HL-60/S4 (cell line): Measurements from ENCODE around the gene CRIP1.

Experiments
- in situ Hi-C: fragments of 300-500 bp; cut with MboI; formaldehyde crosslinking; loops from 2 replicates; pipeline ENCODE4 v1.14.3; 2022; ENCODE audit warnings: low sequenced_read_pairs

Gene CRIP1

DNA sequence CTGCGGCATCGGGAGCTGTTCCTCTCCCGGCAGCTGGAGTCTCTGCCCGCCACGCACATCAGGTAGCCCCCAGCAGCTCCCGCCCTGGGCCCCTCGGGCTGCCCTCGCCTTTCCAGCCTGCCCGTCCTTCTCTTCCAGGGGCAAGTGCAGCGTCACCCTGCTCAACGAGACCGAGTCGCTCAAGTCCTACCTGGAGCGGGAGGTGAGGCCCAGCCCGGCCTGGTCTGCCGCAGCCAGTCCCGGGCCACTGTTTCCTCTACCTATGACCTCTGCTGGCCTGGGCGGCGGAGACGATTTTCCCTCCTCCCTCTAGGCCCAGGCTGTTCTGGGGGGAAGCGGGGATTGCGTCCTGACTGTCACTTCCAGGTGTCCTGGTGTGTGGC, 36.6 kb upstream of the CRIP1 start:
- in situ Hi-C loops = no loop called here

DNA sequence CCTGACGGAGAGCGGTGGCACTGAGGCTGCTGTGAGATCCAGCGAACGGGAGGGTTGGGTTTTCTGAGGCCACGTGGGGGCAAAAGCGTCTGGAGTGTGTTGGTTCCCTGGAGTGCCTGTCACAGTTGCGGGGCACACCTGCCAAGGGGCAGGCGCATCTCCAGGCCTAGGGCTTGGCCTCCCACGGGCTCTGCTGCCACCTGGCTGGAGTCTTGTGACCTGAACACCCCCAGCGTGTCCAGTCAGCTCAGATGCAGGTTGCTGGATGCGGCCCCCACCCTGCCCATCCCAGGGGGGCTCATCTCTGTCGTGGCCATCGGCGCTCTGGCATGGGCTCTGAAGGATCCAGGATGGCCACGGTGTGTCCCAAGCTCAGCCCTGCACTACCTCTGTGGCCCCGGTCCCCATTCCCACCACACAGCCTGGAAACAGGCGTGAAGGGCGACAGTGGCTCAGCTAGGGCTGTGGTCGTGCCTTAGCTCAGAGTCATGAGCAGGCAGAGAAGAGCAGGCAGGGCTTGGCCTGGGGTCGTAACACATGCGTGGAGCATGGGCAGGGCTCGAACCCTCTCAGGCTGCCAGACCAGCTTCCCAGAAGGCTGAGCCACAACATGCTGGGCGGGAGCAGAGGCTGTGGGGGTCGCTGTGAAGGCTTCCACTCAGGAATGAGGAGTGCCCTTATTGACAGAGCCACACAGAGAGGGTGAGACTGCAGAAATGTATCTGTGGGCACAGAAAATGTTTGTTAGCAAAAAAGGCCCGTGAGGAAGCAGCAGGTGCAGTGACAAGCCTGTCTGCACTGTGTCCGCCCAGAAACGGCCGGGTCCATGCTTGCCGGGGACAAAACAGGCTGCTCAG, 35.6 kb upstream of the CRIP1 start:
- in situ Hi-C loops = no loop called here

DNA sequence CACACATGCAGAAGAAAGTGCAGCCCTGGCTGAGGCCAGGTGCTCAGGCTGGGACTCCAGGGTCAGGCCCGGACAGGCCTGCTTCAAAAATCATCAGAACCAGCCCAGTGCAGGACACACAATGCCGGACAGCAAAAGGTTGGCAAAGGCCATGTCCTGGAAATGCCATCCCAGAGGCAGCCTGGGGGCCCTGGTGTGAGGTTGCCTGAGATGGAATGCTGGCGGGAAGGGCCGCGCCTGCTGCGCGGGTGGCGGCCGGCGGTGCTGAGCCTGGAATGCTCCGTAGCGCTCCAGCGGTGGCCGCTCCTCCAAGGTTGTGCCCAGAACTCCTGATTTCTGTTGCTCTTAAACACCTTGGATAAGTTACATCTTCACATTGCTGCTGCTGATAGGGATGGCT, 33.7 kb upstream of the CRIP1 start:
- in situ Hi-C loops = no loop called here

DNA sequence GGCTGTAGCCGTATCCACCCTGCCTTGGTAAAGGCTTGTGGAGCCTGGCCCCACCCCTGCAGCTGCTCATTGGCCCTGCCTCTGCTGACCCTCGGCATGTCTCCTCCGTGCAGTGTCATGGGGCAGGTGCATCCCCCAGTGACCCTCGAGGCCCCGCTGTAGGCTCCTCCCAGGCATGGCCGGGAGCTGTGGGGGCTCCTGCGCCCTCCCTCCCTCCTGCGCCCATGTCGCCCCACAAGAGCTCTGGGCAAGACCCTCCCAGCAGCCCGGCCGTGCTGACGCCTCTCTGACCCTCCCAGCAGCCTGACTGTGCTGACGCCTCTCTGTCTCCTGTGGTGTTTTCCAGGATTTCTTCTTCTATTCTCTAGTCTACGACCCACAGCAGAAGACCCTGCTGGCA, 32.8 kb upstream of the CRIP1 start:
- in situ Hi-C loops = no loop called here

DNA sequence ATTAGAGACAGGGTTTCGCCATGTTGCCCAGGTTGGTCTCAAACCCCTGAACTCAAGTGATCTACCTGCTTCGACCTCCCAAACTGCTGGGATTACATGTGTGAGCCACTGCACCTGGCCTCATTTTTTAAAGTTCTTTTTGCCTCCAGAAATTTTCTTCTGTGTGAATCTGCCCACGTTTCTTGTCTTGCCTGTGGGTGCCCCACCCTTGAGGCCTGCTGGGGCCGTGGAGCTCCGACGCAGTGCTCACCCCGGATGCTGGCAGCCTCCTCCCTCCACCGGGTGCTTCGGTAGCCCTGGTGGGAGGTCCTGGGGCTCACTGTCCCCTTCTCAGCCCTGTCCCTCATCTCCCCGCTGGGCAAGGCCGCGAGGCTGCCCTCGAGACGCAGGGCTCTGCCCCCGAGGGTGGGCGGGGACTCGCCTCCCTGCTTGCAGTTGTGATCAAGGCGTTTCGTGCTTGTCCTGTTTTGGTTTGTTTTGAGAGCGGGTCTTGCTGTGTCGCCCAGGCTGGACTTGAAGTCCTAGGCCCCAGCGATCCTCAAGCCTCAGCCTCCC, 31.5 kb upstream of the CRIP1 start:
- in situ Hi-C loops = no loop called here

DNA sequence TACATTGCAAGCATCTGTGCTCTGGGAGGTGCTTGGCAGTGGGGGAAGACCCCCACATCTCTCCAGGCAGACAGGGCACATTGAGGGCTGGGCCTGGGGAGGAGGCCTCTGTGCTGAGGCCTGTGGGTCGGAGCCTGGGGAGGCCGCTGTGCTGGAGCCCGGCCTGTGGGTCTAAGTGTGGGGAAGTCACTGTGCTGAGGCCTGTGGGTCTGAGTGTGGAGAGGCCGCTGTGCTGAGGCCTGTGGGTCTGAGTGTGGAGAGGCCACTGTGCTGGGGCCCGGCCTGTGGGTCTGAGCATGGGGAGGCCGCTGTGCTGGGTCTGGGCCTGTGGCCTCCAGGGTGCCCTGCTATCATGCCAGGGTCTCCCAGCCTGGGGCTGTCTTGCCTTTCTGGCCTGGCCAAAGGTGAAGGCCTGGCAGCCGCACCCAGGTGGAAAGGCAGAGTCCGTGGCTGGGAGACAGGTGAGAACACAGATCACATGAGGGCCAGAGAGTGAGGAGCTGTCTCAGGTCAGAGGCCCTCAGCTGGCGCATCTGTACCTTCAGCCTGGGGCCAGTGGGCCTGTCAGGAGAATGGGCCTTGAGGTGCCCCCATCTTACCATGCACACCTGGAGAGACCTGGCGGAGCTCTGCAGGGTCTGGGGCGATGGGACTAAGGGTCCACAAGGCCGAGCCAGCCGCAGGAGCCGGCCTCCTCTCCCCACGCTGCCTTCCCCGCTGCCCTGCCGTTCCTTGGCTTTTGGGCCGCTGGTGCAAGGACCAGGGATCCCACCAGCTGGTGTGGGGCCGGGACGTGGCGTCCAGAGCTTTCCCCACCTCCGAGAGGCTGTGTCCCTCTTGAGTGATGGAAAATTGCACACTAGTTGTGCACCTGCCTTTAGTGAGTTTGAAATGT, 30.7 kb upstream of the CRIP1 start:
- in situ Hi-C loops = no loop called here

DNA sequence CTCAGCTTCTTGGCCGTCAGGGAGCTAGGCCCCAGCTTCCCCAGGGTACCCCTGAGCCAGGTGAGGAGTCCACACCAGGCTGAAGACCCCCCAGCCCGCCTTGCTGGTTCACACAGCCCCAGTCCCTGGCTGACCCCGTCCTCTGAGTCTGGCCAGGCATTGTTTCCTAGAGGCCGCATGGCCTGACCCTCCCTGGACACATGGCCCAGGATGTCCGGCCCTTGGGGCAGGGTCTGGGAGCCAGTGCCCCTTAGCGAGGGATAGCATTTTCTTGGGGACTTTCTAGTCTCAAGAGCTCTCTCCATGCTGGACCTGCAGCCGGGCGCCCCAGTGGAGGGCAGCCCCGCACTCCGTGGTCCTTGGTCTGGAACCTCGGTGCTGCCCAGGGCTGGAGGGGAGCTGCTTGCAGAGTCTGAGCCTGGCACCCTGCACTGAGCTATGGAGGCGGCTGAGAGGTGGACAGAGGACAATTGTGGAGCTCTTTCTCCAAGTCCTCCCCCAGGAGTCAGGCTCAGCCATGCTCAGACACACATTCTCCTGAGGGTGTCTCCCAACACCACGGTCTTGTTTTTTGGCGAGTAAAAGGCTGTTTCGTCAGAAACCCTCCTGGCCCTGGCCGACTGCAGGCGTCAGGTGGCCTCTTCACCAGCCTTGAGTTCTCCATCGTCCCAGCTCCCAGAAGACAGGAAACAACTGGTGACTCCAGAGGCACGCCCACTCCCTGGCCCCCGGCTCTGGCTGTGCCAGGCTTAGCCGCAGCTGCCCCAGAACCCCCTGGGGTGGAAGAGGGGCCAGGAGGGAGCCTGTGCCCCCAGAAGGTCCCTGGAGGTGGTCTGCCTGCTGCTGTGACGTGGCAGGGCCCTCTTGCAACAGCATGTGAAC, 29.7 kb upstream of the CRIP1 start:
- in situ Hi-C loops = no loop called here

DNA sequence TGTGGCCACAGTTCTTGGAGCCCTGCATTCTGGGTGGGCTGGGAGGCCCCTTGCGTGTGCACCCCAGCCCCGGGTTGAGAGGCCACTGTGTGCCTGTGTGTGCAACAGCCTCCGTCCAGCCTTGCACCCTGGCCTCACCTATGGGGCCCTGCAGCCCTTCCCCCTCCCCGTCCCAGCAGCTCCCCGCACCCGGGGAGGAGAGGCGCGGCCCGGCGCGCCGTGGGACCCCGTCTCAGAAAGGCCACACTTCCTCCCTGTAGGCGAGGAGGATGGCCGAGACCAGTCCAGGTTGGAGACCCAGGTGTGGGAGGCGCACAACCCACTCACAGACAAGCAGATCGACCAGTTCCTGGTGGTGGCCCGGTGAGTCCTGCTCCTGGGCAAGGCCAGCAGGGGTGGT, 28.7 kb upstream of the CRIP1 start:
- in situ Hi-C loops = no loop called here

DNA sequence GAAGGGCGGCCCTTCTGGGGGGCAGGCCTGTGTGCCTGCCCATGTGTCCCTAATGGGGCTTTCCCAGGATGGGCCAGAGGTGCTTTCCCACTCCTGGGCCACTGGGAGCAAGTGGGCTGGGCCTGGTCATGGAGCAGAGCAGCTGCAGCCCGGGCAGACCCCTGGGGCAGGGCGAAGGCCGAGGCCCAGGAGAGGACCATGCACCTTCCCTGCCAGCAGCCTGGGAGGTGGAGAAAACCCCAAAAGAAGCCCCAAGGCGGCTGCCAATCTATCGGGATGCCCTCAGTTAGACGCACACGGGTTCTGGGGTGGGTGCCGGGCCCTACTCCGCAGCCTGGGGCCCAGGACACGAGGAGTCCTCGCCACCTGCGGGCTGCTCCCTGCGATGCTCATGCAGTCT, 28.1 kb upstream of the CRIP1 start:
- in situ Hi-C loops = no loop called here

DNA sequence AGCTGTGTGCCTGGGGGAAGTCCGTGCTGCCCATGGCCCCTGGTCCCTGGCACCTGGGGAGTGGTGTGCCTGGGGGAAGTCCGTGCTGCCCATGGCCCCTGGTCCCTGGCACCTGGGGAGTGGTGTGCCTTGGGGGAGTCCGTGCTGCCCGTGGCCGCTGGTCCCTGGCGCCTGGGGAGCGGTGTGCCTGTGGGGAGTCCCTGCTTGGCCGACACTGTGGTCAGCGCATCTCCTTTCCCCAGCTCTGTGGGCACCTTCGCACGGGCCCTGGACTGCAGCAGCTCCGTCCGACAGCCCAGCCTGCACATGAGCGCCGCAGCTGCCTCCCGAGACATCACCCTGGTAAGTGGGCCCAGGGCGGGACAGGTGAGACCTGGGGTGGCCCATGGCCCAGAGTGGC, 26.6 kb upstream of the CRIP1 start:
- in situ Hi-C loops = no loop called here

DNA sequence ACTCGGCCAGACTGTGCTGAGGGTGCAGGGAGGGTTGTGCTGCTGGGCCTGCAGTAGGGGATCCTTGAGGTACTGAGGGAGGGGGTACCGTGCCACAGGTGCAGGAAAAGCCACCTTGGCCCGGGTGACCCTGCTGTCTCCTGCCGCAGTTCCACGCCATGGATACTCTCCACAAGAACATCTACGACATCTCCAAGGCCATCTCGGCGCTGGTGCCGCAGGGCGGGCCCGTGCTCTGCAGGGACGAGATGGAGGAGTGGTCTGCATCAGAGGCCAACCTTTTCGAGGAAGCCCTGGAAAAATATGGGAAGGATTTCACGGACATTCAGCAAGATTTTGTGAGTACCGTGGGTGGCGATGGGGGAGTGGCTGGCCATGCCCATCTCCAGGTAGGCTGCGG, 26.1 kb upstream of the CRIP1 start:
- in situ Hi-C loops = no loop called here

DNA sequence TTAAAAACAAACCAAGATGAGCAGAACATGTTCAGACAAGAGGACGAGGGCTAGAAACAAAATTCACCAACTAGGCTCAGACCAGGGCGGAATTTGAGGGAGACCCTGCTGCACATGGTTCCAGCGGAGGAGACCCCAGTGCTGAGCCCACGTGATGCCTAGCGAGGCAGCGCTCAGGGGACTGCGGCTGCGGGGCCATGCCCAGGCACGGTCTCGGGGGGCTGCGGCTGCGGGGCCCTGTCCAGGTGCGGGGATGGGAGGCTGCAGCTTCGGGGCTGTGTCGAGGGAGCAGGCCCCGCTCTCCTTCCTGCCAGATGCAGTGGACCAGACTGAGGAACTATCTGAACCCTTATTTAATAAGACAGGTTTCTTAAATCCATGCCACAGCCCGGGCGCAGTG, 24.8 kb upstream of the CRIP1 start:
- in situ Hi-C loops = no loop called here

DNA sequence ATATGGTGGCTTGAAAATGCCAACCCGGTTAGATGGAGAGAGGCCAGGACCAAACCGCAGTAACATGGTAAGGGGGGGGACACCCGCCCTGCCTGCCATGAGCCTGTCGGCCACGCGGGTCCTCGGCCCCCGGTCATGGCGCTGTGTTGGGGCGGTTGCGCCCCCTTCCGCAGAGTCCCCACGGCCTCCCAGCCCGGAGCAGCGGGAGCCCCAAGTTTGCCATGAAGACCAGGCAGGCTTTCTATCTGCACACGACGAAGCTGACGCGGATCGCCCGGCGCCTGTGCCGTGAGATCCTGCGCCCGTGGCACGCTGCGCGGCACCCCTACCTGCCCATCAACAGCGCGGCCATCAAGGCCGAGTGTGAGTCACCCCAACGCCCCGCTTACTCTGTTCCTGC, 22.2 kb upstream of the CRIP1 start:
- in situ Hi-C loops = no loop called here

DNA sequence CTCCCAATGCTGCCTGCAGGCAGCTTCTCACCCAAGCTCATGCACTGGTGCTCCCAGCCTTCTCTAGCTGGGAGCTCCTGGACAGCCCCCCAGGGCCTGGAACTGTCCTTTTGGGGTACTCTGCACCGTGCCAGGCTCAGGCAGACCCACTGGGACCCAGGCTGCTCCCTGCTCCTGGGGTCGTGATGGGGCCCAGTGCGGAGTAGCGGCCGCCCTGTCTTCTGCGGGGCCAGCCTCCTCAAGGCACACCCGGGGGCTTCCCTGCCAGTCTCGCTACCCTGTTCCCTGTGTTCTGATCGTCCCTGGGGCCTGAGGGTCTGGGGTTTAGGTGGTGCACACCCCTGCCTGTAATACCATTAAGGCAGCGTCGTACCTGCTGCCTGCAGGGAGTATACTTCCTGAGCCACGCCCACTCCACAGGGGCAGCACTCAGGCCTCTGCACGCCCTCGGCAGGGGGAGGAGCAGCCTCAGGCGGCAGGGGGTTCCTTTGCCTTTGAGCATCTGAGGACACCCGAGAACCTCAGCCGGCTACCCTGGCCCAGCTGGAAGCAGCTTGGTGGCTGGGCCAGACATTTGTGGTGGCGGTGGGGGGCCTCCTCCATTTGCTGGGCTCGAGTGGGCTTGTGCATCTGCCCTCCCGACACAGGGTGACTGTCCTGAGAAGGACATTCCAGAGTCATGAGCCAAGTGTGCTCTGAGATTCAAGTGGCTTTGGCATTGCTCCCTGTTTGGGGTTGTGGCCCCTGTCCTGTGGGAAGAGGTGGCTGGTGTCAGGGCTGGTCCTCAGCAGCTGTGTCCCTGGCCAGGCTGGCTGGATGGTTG, 21.3 kb upstream of the CRIP1 start:
- in situ Hi-C loops = no loop called here

DNA sequence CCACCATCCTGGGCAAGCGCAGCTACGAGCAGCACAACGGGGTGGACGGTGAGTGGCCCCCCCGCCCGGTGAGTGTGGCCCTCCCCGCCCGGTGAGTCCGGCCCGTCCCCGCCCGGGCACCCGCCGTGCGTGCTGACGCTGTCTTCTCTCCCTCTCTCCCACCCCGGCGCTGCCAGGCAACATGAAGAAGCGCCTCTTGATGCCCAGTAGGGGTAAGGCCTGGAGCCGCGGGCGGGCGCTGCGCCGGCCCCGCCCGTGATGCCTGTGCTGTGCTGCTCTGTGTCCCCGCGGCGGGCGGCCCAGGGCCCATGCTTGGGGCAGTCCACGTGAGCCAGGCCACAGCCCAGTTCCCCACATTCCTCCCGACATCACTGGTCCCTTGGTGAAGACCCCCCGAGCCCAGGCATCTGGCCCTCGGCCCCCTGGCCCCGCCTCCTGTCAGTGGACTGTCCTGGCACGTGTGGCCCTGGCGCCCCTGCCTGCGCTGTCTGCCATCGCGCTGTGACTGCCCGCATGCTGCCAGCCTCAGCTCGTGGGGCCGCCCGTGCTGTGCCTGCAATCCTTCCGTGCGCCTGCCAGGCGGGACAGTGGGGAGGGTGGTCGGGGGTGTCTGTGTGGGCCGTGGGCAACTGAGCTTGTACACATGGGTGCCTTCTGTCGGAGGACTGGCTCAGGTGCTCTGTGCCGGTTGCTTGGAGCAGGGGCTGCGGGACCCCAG, 20.0 kb upstream of the CRIP1 start:
- in situ Hi-C loops = no loop called here

DNA sequence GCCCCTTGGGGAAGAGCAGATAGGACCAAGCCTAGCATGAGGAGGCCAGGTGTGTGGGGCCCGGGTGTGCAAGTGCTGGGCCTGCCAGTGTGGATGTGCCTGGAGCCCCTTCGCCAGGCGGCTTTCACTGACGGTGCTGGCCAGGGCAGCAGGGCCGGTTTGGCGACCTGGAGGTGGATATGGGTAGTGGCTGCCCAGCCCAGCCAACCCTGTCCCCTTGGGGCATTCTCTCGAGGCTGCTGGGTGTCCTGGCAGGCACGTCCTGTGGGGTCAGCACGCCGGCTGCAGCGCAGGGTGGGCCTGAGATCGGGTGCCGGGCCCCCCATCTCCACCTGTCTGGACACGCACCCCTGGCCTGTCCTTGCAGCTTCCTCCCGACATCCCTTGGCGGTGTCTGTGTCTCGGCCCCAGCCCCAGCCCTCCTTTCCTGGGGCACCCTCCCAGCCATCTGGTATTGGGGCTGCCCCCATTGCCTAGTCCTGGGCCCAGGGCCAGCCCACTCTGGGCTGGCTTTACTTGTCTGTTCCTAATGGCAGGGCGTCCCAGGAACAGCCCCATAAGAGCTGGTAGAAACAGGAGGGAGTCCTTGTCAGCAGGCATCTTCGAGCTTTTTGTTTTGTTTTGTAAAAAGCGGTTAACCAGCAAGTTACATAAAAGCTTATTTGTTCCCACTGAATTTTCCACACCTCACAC, 19.3 kb upstream of the CRIP1 start:
- in situ Hi-C loops = no loop called here

DNA sequence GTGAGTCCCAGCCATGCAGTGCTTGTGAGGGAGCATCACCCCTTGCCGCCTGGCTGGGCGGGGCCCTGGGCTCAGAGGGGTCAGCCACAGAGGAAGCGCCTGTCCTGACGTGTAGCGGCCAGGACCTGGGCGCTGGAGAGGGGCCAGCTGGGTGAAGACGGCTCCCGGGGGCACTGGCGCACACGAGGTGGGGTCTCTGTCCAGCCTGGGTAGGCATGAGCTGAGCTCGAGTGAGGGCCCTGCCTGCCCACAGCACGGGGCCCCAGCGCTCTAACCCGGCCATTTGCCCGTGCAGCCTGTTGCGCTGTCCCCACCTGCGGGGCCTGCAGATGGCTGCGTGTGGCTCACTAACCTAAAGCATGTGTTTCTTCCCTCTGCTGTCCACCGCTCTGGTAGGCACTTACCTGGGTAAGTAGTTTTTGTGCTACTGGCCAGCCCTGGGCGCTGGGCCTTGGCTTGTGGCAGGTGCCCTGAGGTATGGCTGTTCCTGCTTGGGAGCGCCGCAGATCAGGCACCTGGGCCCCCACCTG, 18.7 kb upstream of the CRIP1 start:
- in situ Hi-C loops = no loop called here

DNA sequence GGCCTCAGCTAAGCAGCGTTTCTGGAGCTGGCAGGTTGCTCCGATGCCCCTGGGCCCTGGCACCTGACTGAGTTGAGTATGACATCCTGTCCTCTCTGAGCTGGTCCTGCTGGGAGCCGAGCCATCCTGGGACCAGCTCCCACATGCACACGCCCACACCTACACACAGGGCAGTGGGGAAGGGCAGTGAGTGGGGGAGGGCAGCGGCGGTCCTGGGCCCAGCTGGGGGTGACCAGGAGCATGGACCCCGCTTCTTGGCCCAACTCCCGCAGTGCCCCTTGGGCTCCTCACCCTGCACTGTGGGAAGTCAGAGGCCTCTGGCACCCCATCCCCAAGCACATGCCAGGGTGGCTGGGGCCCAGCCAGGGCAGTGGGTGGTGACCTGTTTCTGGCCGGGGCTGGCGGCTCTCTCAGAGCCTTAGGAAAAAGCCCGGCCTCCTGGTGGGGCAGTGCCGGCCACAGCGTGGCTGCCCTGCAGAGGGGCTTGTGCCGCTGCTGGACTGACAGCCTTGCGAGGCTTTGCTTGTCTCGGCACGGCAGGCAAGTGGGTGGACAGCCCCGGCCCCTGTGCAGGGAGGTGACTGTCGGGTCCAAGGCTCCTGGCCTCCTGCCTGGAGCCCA, 18.0 kb upstream of the CRIP1 start:
- in situ Hi-C loops = no loop called here
